Adipocyte (in vitro differentiated cells): ENCODE results near the gene E2F3.

Source experiments
- DNase-seq: peaks from one replicate; pipeline ENCODE4 v3.0.0-alpha.2; 2015; ENCODE audit warnings: low read depth
- H3K27me3 ChIP-seq: replicated peaks from 2 replicates; pipeline ENCODE4 v1.7.0; 2013; ENCODE audit warnings: mild to moderate bottlenecking, low read length, moderate library complexity; ENCODE audit not compliant: control insufficient read depth, insufficient read depth
- H3K36me3 ChIP-seq: 2 replicates; pipeline ENCODE4 v1.7.0; 2013; ENCODE audit warnings: low read length, mild to moderate bottlenecking, moderate library complexity; ENCODE audit not compliant: control insufficient read depth, insufficient read depth, severe bottlenecking
- H3K4me1 ChIP-seq: 2 replicates; pipeline ENCODE4 v1.7.0; 2013; ENCODE audit warnings: mild to moderate bottlenecking, low read length, moderate library complexity; ENCODE audit not compliant: control insufficient read depth, insufficient read depth
- H3K4me3 ChIP-seq: 2 replicates; pipeline ENCODE4 v1.7.0; 2013; ENCODE audit warnings: mild to moderate bottlenecking, low read length, moderate library complexity
- H3K9ac ChIP-seq: 2 replicates; pipeline ENCODE4 v1.7.0; 2013; ENCODE audit warnings: mild to moderate bottlenecking, low read length, moderate library complexity
- H3K9me3 ChIP-seq: 2 replicates; pipeline ENCODE4 v1.7.0; 2013; ENCODE audit warnings: mild to moderate bottlenecking, low read length, moderate library complexity; ENCODE audit not compliant: control insufficient read depth

E2F3 gene

DNA sequence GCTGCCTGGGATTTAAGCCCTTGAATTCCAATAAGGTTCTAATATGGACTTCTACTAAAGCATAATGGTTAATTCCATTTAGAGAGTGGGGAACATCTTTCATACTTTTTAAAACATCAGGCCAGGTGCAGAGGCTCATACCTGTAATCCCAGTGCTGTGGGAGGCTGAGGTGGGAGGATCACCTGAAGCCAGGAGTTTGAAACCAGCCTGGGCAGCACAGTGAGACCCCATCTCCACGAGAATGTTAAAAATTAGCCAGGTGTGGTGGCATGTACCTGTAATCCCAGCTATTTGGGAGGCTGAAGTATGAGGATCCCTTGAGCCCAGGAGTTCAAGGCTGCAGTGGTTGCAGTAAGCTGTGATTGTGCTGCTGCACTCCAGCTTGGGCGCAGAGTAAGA lies 35.0 kb downstream of the E2F3 start:
- DNase-seq, result no peak
- Histone ChIP-seq H3K4me1 (peaks cover 29% of the 10 kb centered on the region), H3K4me3 (no peak overlapping the region), H3K9ac (no peak overlapping the region), H3K36me3 (peaks cover 14% of the 10 kb centered on the region), H3K27me3 (no peaks in the 10 kb centered on the region), H3K9me3 (no peaks in the 10 kb centered on the region)

GRCh38 chr6:20437639-20438038 lies 36.0 kb downstream of the E2F3 start:
- H3K36me3 ChIP-seq, result peaks cover 12% of the 10 kb centered on the region

GRCh38 chr6:20438462-20439070 lies 36.9 kb downstream of the E2F3 start:
- Histone ChIP-seq H3K9ac (no peak overlapping the region), H3K36me3 (peaks cover 12% of the 10 kb centered on the region)
- peak; percentile 43 for DNase-seq

More at GRCh38 chr6:20437639-20438038, 36.0 kb downstream of the E2F3 start:
- no peak overlapping the region for H3K9ac ChIP-seq
- peaks cover 29% of the 10 kb centered on the region for H3K4me1 ChIP-seq
- H3K27me3 ChIP-seq, result no peaks in the 10 kb centered on the region
- no peak for DNase-seq
- no peaks in the 10 kb centered on the region for H3K9me3 ChIP-seq
- no peak overlapping the region for H3K4me3 ChIP-seq

DNA sequence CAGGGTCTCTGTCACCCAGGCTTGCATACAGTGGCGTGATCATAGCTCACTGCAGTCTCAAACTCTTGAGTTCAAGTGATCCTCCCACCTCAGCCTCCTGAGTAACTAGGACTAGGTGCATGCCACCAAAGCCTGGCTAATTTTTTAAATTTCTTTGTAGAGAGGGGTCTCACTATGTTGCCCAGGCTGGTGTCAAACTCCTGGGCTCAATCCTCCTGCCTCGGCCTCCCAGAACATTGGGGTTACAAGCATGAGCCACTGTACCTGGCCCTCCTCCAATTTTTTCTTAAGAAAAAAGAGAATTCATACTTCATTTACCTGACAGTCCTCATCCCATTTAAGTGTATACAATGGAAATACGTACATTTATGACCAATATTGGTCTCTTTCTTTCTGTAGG lies 37.9 kb downstream of the E2F3 start:
- H3K9ac ChIP-seq, result no peak overlapping the region
- no peaks in the 10 kb centered on the region for H3K9me3 ChIP-seq
- H3K4me3 ChIP-seq, result no peak overlapping the region
- H3K27me3 ChIP-seq, result no peaks in the 10 kb centered on the region
- peaks cover 12% of the 10 kb centered on the region for H3K36me3 ChIP-seq
- H3K4me1 ChIP-seq, result peaks cover 29% of the 10 kb centered on the region
- DNase-seq, result no peak

More at GRCh38 chr6:20438462-20439070, 36.9 kb downstream of the E2F3 start:
- Histone ChIP-seq H3K4me3 (no peak overlapping the region), H3K9me3 (no peaks in the 10 kb centered on the region), H3K4me1 (peaks cover 29% of the 10 kb centered on the region), H3K27me3 (no peaks in the 10 kb centered on the region)

- no peaks in the 10 kb centered on the region for H3K9me3 ChIP-seq
- peak overlapping the region; percentile 46 for H3K4me3 ChIP-seq
- peaks cover 35% of the 10 kb centered on the region for H3K4me1 ChIP-seq
- peak overlapping the region; percentile 20 for H3K9ac ChIP-seq
- H3K27me3 ChIP-seq, result no peaks in the 10 kb centered on the region
- no peak for DNase-seq
- peaks cover 6% of the 10 kb centered on the region for H3K36me3 ChIP-seq
Measured at GRCh38 chr6:20440296-20440695, 38.6 kb downstream of the E2F3 start.

DNA sequence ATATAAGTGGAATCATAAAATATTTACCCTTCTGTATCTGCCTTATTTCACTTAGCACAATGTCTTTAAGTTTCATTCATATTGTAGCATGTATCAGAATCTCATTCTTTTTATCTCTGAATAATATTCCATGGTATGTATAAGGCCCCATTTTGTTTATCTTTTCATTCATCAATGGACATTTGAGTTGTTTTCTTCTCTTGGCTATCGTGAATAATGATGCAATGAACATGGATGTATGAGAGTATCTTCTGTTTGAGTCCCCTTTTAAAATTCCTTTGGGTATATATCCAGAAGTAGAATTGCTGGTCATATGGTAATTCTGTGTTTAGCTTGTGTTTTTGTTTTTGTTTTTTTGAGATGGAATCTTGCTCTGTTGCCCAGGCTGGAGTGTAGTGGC lies 39.6 kb downstream of the E2F3 start:
- Histone ChIP-seq H3K27me3 (no peaks in the 10 kb centered on the region), H3K9me3 (no peaks in the 10 kb centered on the region), H3K36me3 (peaks cover 10% of the 10 kb centered on the region), H3K4me3 (no peak overlapping the region), H3K4me1 (peaks cover 35% of the 10 kb centered on the region), H3K9ac (no peak overlapping the region)
- DNase-seq, result no peak

DNA sequence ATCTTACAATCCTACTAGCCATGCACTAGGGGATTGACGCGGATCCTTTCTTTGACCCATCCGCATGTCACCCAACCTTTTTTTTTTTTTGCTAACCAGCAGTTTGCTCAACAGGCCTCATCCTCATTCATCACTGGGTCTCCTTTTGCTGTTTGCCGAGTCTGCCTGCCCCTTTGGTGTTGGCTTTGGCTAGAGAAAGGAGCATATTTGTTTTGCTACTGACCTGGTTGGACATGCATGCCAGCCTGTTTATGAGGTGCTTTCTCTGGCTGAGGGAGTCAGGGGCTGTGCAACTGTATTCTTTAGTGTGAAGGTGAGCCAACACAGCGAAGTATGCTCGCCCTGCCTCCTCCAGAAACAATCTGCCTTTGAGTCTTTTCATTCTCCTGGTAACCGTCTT lies 40.2 kb downstream of the E2F3 start:
- peaks cover 8% of the 10 kb centered on the region for H3K36me3 ChIP-seq
- no peak for DNase-seq
- H3K4me1 ChIP-seq, result peaks cover 36% of the 10 kb centered on the region
- no peaks in the 10 kb centered on the region for H3K9me3 ChIP-seq
- no peak overlapping the region for H3K4me3 ChIP-seq
- no peak overlapping the region for H3K9ac ChIP-seq
- H3K27me3 ChIP-seq, result no peaks in the 10 kb centered on the region

- no peak for DNase-seq
- no peak overlapping the region for H3K4me3 ChIP-seq
- H3K9ac ChIP-seq, result no peak overlapping the region
- H3K27me3 ChIP-seq, result no peaks in the 10 kb centered on the region
- peaks cover 6% of the 10 kb centered on the region for H3K36me3 ChIP-seq
- H3K4me1 ChIP-seq, result peaks cover 35% of the 10 kb centered on the region
- H3K9me3 ChIP-seq, result no peaks in the 10 kb centered on the region
Measured at GRCh38 chr6:20444786-20445271, 43.1 kb downstream of the E2F3 start.

- DNase-seq, result no peak
- Histone ChIP-seq H3K9me3 (no peaks in the 10 kb centered on the region), H3K36me3 (peaks cover 6% of the 10 kb centered on the region), H3K4me1 (peaks cover 20% of the 10 kb centered on the region), H3K27me3 (no peaks in the 10 kb centered on the region), H3K9ac (no peak overlapping the region), H3K4me3 (no peak overlapping the region)
Measured at GRCh38 chr6:20447157-20447556, 45.5 kb downstream of the E2F3 start.

DNA sequence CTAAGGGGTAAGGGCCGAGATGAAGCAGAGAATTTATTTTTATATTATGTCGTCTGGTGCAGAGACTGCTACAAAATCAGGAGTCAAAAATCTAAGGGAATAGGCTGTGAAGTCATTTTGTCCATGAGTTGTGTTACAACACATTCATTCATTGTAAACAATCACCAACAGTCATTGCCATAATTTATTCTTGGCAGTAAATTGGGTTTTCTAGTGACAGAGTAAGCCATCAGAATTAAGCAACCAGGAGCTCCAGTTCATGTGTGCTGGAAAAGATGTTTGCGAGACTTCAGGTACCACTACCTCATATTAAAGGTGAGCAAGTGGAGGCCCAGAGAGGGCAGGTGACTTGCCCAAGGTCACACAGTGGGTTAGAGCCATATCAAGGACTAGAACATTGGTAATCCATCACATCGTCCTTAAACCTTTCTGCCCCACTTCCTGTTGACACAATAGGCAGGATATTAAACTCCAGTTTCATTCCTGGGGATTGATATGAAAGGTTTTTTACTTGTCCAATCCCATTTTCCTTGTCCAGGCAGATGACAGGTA lies 46.0 kb downstream of the E2F3 start:
- no peak overlapping the region for H3K9ac ChIP-seq
- H3K27me3 ChIP-seq, result no peaks in the 10 kb centered on the region
- H3K4me1 ChIP-seq, result peaks cover 20% of the 10 kb centered on the region
- H3K4me3 ChIP-seq, result no peak overlapping the region
- peaks cover 6% of the 10 kb centered on the region for H3K36me3 ChIP-seq
- DNase-seq, result no peak
- H3K9me3 ChIP-seq, result no peaks in the 10 kb centered on the region

GRCh38 chr6:20448828-20449227 lies 47.1 kb downstream of the E2F3 start:
- H3K9me3 ChIP-seq, result no peaks in the 10 kb centered on the region

More at GRCh38 chr6:20448828-20449227, 47.1 kb downstream of the E2F3 start:
- Histone ChIP-seq H3K9ac (no peak overlapping the region), H3K36me3 (peaks cover 6% of the 10 kb centered on the region), H3K4me1 (peaks cover 20% of the 10 kb centered on the region), H3K4me3 (no peak overlapping the region), H3K27me3 (no peaks in the 10 kb centered on the region)
- DNase-seq, result no peak
